GM12873 (cell line): ENCODE data around the gene ZFP69B.

Source experiments
- TF ChIP-seq, protein P1 (sequence below): IDR thresholded peaks from 2 replicates; pipeline ENCODE4 v1.5.1; 2012; ENCODE audit warnings: low read depth, mild to moderate bottlenecking, moderate library complexity, low read length, control low read depth; ENCODE audit not compliant: insufficient read depth; ENCODE audit errors: missing control alignments

ZFP69B gene

DNA sequence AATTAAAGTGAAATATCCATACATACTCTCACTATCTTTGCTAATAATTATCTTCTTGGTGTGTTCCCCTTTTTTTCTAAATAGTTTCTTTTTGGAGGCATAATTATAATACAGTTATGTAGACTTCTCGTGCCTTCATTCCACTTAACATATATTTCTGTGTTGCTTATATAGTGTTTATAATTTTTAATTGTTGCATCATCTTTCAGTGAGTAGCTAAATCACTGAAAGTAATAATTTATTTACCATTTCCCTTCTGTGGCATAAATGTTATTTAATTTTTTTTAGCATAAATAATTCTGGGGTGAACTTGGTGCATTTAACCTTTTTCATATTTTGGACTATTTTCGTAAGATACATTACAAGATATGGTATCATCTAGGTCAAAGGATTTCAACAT lies 38.4 kb upstream of the ZFP69B start:
- TF ChIP-seq, protein P1, sequence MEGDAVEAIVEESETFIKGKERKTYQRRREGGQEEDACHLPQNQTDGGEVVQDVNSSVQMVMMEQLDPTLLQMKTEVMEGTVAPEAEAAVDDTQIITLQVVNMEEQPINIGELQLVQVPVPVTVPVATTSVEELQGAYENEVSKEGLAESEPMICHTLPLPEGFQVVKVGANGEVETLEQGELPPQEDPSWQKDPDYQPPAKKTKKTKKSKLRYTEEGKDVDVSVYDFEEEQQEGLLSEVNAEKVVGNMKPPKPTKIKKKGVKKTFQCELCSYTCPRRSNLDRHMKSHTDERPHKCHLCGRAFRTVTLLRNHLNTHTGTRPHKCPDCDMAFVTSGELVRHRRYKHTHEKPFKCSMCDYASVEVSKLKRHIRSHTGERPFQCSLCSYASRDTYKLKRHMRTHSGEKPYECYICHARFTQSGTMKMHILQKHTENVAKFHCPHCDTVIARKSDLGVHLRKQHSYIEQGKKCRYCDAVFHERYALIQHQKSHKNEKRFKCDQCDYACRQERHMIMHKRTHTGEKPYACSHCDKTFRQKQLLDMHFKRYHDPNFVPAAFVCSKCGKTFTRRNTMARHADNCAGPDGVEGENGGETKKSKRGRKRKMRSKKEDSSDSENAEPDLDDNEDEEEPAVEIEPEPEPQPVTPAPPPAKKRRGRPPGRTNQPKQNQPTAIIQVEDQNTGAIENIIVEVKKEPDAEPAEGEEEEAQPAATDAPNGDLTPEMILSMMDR, result no peak

DNA sequence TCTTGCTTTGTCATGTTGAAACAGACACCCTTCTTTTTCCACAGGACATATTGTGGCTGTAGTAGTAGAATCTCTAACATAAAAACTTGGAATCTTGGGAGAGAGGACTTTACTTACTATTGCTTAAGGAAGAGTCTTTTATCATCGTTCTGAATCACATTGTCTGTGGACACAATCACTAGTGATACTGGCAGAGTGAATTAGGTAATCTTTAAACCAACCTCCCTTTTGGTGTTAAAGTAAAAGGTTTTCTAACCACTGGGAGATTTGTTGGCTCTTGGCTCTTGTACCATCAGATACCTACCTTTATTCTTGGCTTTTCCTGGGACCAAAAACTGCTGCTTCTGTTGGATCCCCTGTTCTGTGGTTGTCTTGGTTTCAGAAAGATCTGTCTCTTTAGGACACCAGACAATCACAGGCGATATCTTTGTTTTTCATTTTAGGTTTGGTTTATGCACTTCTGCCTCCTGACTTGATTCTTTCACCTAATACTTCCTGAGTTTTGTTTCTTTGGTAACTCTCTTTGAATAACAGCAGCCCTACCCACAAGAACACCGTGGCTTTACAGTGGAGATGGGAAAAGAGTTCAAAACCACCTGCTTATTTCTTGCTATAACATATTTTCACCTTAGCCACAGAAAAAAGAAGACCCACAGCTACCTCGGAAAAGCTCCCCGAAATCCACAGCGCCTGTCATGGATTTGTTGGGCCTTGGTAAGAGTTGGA lies 36.6 kb upstream of the ZFP69B start:
- TF ChIP-seq, protein P1, result no peak

DNA sequence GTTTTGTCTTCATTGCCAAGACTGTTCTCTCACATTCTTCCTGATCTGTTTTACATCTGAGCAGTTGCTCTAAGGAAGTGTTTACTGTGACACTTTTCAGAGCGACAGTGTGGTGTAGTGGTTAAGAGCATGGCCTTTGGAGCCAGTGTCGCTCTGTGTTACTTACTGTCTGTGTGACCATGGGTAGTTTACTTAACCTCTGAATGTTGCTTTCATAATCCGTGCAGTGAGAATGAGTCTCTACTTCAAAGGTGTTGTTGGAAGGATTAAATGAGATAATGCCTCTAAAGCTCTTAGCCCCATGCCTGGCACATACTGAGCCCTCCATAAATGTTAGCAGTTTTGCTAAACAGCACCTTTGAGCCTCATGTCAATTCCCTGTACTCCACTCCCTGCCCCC lies 35.9 kb upstream of the ZFP69B start:
- TF ChIP-seq, protein P1, result no peak

DNA sequence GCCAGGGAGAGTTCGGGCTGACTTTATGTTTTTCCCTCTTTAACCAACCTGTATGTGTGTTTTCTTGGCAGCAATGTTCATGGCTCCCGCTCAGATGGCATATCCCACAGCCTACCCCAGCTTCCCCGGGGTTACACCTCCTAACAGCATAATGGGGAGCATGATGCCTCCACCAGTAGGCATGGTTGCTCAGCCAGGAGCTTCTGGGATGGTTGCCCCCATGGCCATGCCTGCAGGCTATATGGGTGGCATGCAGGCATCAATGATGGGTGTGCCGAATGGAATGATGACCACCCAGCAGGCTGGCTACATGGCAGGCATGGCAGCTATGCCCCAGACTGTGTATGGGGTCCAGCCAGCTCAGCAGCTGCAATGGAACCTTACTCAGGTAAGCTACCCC lies 33.6 kb upstream of the ZFP69B start:
- TF ChIP-seq, protein P1, result no peak

DNA sequence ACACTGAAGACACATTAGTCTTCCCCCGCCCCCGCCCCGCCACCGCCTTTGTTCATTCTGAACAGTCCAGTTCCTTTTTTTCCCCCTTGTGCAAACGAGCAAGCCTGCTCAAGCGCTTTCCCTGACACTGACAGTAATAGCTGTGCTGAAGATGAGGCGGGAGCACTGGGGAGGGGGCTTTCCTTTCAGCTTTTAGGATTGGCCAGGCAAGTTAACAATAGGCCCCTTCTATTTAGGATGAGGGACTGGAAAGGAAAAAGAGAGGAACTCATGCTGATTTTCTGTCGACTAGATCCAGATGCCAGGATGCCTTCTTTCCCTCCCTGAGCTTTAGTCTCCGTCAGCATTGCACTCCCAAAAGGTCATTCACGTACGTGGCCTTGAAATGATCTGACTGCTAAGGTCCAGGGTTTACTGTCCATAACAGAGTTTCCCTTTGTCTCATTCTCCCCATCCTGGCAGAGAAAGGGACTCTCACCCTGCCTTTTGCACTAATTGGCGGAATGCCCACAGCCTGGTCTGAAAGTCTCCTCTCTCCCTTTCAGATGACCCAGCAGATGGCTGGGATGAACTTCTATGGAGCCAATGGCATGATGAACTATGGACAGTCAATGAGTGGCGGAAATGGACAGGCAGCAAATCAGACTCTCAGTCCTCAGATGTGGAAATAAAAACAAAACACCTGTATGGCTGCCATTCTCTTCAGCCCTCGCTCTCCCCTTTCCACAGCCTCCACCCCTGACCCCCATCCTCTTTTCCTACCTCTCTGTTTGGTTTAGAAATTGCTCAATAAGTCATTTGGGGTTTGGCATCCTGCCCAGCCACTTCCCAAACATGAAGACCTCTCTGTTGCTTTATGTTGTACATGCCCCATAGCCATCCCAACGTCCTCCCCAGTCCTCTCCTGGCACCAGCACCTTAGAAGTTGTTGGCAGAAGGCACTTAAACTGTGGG lies 28.6 kb upstream of the ZFP69B start:
- TF ChIP-seq, protein P1, result no peak

DNA sequence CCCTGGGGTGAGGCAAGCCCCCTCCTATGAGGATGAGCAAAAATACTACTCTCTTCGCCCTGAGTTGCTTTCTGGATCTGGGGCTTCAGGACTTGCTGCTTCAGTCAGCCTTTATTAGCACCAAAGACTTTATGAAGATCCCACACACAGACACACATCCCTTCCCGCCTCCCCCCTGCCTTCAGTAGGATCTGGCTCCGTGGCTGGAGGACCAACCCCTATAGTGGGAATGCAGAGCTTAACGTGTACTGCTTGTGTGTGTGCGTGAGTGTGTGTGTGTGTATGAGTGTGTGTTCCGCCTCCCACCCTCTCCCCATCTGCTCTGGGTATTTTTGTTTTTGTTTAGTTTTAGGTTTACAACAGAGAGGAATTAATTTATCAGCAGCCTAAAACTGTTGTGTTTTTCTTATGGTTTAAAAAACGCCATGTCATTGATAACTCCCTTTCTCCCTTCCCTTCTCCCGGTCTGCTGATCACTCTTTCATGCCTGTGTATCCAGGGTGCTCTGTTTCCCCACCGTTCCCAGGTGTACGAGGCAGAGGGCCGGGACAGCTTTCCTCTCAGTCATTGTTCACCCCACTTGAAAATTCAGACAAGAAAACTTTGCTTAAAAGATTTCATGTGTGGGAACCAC lies 27.5 kb upstream of the ZFP69B start:
- TF ChIP-seq, protein P1, result no peak

DNA sequence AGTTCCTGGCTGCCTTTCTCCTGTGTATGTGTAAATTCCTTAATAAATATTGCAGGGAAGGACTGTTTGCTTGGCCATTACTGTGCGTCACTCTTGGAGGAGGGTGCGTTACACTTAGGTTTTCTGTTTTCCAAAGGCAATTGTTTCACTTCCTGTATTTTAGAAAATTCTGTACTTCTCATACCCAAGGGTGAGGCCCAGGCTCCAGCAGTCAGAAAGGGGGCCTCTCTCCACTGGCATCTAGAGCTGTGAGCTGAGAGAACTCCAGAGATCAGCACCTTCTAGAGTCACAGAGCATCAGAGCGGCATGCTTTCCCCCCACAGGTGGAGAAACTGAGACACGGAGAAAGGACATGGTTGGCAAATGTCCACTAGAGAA lies 27.0 kb upstream of the ZFP69B start:
- TF ChIP-seq, protein P1, result no peak
